ENCODE data around the gene AANAT. TPM values are rescaled to one million over a fixed set of nuclear protein-coding genes. Genes with fewer than 3 reads are reported as not detected.

AANAT gene
- total RNA-seq, 2 donors from 2014 or later = 0.78 TPM; not detected in 1

DNA sequence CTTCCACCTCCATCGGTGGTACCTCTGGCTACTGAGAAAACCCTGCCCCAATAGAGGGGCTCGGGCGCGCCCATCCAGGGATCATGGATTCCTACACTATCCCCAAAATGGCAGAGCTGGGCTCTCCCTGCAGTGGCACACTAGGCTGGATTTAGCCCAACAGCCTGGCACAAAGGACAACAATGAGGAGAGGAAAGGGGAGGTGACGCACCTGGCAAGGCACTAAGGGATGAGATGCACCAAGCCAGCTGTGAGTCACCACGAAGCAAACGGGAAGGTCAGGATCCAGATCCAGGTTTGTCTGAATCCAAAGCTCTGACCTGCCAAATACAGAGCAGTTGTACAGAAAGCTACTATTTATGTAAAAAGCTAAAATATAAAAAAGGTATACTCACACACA, 32.5 kb upstream of the AANAT start:
- H3K9me3 Mint-ChIP-seq = no peaks in the 10 kb centered on the region
- H3K27ac Mint-ChIP-seq = no peak overlapping the region
- no peak for ATAC-seq
- H3K27me3 Mint-ChIP-seq = no peaks in the 10 kb centered on the region
- H3K36me3 Mint-ChIP-seq = no peaks in the 10 kb centered on the region
- peaks cover 21 to 26% of the 10 kb centered on the region in 2 donors for H3K4me1 Mint-ChIP-seq (ENCODE audit: low read depth in 2 of 2)
- no peak for DNase-seq (ENCODE audit: low spot score)
- no peak overlapping the region for H3K4me3 Mint-ChIP-seq

DNA sequence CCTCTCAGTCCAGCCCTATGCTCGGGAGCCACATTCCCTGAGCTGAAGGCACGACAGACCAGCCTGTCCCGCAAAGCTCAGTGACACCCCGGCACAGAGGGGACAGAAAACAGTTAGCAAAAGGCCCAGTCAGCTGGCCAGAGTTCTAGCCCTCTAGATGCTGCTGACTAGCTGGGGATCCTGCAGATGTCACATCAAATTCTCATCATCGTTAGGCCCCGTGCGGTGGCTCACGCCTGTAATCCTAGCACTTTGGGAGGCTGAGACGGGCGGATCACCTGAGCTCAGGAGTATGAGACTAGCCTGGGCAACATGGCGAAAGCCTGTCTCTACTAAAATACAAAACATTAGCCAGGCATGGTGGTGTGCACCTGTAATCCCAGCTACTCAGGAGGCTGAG, 31.7 kb upstream of the AANAT start:
- no peaks in the 10 kb centered on the region for H3K9me3 Mint-ChIP-seq
- H3K27ac Mint-ChIP-seq = no peak overlapping the region
- H3K36me3 Mint-ChIP-seq = no peaks in the 10 kb centered on the region
- no peaks in the 10 kb centered on the region for H3K27me3 Mint-ChIP-seq
- DNase-seq (ENCODE audit: low spot score) (no peak), ATAC-seq (no peak)
- no peak overlapping the region for H3K4me3 Mint-ChIP-seq
- H3K4me1 Mint-ChIP-seq (ENCODE audit: low read depth in 2 of 2) = peaks cover 22 to 28% of the 10 kb centered on the region in 2 donors

DNA sequence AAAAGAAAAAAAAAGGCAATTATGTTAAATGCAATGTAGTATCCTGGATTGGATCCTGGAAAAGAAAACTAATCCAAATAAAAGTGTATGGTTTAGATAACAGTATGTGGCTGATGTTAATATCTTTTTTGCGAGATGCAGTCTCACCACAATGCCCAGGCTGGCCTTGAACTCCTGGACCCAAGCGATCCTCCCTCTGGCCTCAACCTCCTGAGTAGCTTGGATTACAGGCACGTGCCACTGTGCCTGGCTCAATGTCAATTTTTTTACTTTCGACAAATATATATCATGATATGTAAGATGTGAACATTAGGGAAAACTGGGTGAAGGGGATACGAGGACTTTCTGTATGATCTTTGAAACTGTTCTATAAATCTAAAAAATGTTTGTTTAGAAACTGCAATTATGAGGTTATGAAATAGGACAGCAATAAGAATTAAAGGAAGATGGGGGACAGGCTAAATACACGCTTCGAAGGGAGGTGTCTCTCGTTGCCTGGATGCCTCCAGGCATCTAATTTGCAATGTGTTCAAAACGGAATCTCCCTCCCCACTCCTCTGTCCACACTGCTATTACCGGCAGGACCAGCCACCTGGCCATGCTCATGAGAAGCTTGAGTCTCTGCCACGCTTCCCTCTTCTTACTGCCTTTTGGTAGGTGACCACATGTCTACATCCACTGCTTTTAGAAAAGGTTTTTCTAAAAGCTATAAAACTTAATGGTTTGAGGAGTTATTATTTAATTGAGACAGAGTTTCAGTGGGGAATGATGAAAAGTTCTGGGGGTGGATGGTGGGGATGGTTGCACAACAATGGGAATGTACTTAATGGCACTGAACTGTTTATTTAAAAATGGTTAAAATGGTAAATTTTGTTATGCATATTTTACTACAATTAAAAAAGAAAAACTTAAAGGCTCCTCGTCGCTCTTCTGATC, 29.7 kb upstream of the AANAT start:
- Mint-ChIP-seq H3K4me1 (ENCODE audit: low read depth in 2 of 2) (peaks cover 37 to 42% of the 10 kb centered on the region in 2 donors), H3K27me3 (no peaks in the 10 kb centered on the region), H3K4me3 (no peak overlapping the region), H3K27ac (no peak overlapping the region), H3K36me3 (no peaks in the 10 kb centered on the region), H3K9me3 (no peaks in the 10 kb centered on the region)
- DNase-seq (ENCODE audit: low spot score) = no peak
- no peak for ATAC-seq

DNA sequence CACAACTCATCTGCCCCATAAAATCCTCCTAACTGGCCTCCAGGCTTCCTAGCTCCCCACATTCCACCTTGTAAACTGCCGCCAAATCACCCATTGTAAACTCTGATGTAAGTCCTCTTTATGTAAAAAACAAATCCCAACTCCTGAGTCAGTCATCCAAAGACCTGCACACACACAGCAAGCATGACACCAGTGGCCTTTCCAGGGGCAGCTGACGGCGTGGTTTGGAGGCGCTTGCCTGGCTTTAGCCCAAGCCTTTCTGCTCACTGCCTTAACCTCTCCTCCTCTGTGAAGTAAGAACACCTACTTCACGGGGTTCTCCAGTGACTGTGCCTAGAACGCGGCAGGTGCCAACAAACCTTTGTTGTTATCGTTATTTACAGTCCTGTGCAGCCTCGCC, 28.5 kb upstream of the AANAT start:
- Mint-ChIP-seq H3K27ac (peak overlapping the region in 1 of 2 donors; percentile 1), H3K9me3 (no peaks in the 10 kb centered on the region), H3K4me1 (ENCODE audit: low read depth in 2 of 2) (peaks cover 44 to 51% of the 10 kb centered on the region in 2 donors), H3K36me3 (no peaks in the 10 kb centered on the region), H3K4me3 (no peak overlapping the region), H3K27me3 (no peaks in the 10 kb centered on the region)
- no peak for ATAC-seq
- DNase-seq (ENCODE audit: low spot score) = no peak

DNA sequence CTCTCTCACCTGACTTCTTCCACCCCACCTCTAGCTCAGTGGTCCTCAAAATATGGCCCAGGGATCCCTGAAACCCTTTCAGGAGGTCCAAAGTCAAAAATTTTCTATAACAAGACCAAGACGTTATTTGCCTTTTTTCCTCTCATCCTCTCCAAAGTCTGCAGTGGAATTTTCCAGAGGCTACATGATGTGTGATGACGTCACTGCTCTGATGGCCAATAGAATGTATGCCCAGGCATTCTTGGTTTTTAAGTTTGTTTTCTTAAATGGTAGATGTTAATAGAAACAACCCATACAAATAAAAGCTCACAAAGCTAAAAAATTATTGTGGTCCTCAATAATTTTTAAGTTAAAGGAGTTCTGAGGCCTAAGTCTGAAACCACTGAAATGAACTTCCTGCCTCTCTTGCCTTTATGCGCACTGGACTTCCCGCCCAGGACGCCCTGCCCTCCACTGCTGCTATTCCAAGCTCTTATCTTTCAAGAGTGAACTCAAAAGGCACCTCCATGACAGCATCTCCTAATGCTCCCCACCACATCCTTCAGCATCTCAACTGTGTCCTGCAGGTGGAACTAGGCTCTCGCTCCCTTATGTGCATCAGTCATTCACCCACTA, 28.0 kb upstream of the AANAT start:
- no peak overlapping the region for H3K4me3 Mint-ChIP-seq
- H3K36me3 Mint-ChIP-seq = no peaks in the 10 kb centered on the region
- H3K27ac Mint-ChIP-seq = peak overlapping the region in 1 of 2 donors; percentile 1
- H3K4me1 Mint-ChIP-seq (ENCODE audit: low read depth in 2 of 2) = peaks cover 46 to 57% of the 10 kb centered on the region in 2 donors
- no peaks in the 10 kb centered on the region for H3K9me3 Mint-ChIP-seq
- no peaks in the 10 kb centered on the region for H3K27me3 Mint-ChIP-seq
- ATAC-seq (no peak), DNase-seq (ENCODE audit: low spot score) (no peak)

DNA sequence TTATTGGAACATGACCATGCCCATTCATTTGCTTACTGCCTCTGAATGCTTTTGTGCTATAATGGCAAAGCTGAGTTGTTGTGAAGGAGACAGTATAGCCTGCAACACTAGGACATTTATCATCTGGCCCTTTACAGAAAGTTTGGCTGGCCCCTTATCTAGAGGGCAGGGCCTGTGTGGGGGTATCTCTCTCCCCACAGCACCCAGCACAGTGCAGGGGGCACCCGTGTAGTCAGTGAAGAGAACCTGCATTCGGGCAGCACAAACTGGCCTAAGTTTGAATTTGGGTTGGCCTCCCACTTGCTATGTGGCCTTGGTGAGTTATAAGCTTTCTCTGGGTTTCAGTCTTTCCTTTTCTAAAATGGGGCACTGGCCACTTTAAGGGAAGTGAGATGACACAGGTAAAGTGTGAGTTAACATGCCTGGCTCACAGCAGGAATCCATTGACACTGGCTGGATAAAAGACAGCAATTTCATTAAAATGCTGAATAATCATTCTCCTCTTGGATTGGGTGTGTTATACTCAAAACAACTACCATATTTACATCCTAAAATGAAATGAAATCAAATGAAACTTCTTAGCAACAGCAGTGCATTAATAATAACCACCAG, 26.5 kb upstream of the AANAT start:
- no peak for ATAC-seq
- no peak overlapping the region for H3K27ac Mint-ChIP-seq
- H3K4me3 Mint-ChIP-seq = no peak overlapping the region
- peaks cover 52 to 71% of the 10 kb centered on the region in 2 donors for H3K4me1 Mint-ChIP-seq (ENCODE audit: low read depth in 2 of 2)
- H3K27me3 Mint-ChIP-seq = no peaks in the 10 kb centered on the region
- H3K9me3 Mint-ChIP-seq = no peaks in the 10 kb centered on the region
- H3K36me3 Mint-ChIP-seq = no peaks in the 10 kb centered on the region
- no peak for DNase-seq (ENCODE audit: low spot score)

DNA sequence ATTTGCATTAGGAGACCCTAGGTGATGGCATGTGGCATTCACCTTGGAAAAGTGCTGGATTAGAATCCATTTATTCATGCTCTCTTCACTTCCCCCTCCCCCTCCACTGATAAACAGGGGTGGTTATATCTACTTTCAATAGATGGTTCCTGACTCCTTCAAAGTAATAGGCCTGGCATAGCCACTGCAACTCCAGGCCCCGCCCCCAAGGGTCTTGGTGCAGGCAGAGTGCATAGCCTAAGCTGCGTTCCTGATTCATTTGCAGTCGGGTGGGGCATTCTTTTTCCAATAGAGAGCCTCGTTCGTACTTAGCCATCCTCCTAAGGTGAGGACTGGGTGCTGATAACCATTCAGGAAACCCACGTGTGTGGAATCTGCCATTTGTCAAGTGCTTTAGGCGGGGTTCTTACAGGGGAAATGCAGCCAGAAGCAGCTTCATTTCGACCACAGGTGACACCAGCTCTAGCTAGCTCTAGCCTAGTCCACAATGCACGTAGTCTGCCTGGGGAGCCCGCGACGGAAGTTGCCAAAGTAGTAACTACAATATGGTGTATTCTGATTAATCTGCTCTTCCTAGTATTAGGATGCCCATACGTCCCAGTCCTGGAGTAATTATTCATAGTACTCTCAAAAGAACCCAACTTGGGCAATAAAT, 25.6 kb upstream of the AANAT start:
- H3K4me3 Mint-ChIP-seq = peak overlapping the region; percentile 49
- DNase-seq (ENCODE audit: low spot score) = no peak
- ATAC-seq = peak; percentile 45 to 58
- H3K4me1 Mint-ChIP-seq (ENCODE audit: low read depth in 2 of 2) = peaks cover 57 to 80% of the 10 kb centered on the region in 2 donors
- H3K27ac Mint-ChIP-seq = peak overlapping the region; percentile 74 to 83
- H3K27me3 Mint-ChIP-seq = no peaks in the 10 kb centered on the region
- no peaks in the 10 kb centered on the region for H3K9me3 Mint-ChIP-seq
- no peaks in the 10 kb centered on the region for H3K36me3 Mint-ChIP-seq

DNA sequence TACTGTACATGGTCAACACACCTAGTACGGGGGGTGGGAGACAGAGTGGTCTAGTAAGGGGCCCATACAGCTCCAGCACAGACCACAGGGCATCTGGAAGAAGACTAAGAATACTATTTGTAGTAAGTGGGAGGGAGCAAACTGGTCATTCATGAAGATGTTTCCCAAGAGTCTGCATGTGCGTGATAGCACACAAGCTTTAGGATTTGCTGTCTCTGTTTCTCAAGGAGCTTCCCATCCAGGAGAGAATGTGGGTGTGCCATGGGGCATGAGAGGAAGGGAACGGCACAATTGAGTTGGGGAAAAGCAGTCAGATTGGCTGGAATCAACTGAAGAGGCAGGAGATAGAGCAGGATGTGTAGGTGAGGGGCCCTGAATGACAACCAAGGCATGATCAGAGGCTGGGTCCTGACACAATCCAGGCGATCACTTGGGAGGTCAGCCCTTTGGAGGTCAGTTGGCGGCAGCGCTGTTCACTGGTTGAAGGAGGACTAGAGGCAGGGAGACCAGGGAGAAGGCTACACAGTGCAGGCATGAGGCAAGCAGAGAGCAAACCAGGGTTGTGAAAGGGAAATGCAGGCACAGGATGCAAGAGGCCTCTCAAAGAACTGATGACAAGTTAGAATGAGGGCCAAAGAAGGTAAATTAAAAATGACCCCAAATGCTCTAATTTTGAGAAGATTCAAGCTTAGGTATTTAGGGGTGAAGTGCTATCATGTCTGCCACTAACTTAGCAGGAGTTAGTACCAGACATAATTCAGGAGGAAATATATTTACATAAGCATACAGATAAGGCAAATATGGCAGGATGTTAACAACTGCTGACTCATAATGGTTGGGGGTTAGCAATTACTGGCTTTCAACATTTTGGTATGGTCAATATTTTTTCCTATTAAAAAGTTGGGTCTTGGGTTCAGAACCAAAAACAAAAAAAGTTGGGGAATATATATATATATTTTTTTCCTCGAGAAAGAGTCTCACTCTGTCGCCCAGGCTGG, 24.8 kb upstream of the AANAT start:
- Mint-ChIP-seq H3K4me1 (ENCODE audit: low read depth in 2 of 2) (peaks cover 64 to 89% of the 10 kb centered on the region in 2 donors), H3K27ac (peak overlapping the region; percentile 74 to 83), H3K36me3 (no peaks in the 10 kb centered on the region), H3K9me3 (no peaks in the 10 kb centered on the region), H3K27me3 (no peaks in the 10 kb centered on the region), H3K4me3 (peak overlapping the region; percentile 49)
- ATAC-seq = peak; percentile 63 to 77
- no peak for DNase-seq (ENCODE audit: low spot score)

DNA sequence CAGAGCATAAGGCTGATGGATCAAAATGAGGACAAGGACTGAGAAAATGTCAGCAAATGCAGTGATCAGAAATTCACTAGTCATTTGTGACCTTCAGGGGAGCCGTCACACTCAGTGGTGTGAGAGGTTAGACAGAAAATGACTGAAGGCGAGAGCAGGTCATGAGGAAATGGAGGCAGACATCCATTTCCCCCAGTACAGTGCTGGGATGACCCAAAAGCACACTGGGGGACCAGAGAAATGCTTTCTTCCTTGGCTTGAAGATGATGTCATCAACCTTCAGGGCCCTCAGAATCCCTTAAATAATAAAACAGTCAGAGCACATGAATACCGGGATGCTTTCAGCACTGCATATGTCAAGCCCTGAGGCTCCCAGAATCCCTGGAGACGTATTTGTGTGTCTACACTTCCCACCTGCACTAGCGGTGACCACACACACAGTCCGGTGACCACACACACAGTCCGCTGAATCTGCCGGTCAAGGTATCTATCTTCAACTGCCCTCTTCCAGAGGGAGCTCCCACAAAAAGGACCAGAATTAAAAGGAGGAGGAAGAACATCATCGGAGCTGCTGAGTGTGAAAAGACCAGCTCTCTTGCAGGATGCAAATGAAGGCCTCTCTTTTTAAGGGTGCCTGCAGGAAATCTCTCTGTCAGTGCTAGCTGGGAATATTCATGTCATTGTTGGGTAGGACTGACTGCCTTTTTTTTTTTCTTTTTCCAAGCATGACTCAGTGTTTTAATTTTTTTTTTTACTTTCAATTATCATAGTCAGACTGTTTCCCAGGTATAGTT, 22.7 kb upstream of the AANAT start:
- H3K27me3 Mint-ChIP-seq = no peaks in the 10 kb centered on the region
- no peaks in the 10 kb centered on the region for H3K9me3 Mint-ChIP-seq
- H3K4me1 Mint-ChIP-seq (ENCODE audit: low read depth in 2 of 2) = peaks cover 72 to 89% of the 10 kb centered on the region in 2 donors
- H3K4me3 Mint-ChIP-seq = peak overlapping the region; percentile 11
- H3K36me3 Mint-ChIP-seq = no peaks in the 10 kb centered on the region
- peak overlapping the region; percentile 74 to 83 for H3K27ac Mint-ChIP-seq
- no peak for DNase-seq (ENCODE audit: low spot score)
- peak; percentile 66 to 76 for ATAC-seq

DNA sequence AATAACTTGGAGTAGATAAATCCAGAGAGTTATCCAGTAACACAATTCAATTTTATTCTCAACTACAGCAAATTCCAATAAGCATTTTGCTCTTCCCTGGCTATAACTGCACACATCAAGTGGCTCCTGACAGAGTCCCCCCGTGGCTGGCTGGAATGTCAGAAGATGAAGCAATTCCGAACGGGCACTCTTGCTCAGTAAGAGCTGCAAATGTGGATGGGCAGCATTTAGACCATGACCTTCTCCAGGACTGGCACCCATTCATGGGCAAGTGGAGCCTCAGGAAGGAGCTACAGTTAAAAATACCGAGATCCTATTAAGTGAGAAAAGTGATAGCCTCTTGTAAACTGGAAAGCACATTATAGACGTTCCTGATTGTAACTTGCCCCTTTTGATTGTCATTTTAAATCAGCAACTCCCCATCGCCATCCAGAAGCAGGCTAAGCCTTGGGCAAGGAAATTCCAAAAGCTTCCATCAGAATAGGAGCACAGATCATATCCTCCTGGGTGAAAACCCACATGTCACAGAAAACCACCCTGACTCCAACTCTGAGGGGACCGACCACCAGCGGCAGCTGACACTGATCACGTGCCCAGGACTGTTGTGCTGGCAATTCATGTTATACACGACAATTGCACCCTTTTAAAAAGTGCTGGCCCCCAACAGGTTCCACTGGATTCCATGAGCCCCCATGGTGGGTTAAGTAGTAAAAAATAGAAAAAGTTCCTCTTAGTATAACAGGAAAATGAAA, 21.5 kb upstream of the AANAT start:
- peak overlapping the region; percentile 41 for H3K4me3 Mint-ChIP-seq
- ATAC-seq (no peak), DNase-seq (ENCODE audit: low spot score) (no peak)
- no peaks in the 10 kb centered on the region for H3K36me3 Mint-ChIP-seq
- H3K4me1 Mint-ChIP-seq (ENCODE audit: low read depth in 2 of 2) = peaks cover 75 to 87% of the 10 kb centered on the region in 2 donors
- no peaks in the 10 kb centered on the region for H3K27me3 Mint-ChIP-seq
- no peaks in the 10 kb centered on the region for H3K9me3 Mint-ChIP-seq
- H3K27ac Mint-ChIP-seq = peak overlapping the region in 1 of 2 donors; percentile 55

DNA sequence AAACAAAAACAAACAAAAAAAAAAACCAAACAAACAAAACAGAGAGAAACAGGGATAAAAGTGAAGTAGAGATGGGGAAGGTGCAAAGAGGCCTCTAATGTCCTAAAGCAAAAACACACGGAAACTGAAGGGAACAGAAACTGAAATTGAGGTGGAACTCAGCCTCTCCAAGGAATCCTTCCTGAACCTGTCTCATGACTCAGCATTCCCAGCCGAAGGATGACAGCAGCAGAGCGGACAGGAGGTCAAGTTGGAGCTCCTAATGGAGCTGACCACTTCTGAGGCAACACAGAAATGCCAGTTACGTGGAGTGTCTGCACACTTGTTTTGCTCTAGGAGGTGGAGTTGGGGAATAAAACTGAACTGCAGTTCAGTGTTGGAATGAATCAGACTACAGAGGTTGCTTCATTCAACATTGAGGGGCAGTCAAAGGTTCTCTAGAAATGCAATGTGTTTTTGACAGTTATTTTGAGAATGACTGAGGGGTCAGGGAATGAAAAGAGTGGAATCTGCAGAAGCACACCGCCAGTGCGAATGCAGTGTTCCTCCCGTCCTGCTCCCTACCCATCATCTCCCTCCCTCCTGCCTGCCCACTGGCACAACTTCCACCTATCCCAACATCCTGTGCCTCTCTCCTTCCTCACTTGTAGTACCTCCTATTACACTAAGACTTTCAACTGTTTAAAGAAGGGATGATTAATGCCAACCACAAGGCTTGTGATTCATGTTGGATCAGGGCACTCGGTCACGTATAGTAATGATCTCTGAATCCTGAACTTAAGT, 20.8 kb upstream of the AANAT start:
- H3K27ac Mint-ChIP-seq = peak overlapping the region in 1 of 2 donors; percentile 55
- DNase-seq (ENCODE audit: low spot score) (no peak), ATAC-seq (no peak)

More for the DNA sequence above, 20.8 kb upstream of the AANAT start:
- Mint-ChIP-seq H3K27me3 (no peaks in the 10 kb centered on the region), H3K9me3 (no peaks in the 10 kb centered on the region), H3K4me3 (peak overlapping the region; percentile 41), H3K4me1 (ENCODE audit: low read depth in 2 of 2) (peaks cover 76 to 86% of the 10 kb centered on the region in 2 donors), H3K36me3 (no peaks in the 10 kb centered on the region)
